Ectodermal cell (in vitro differentiated cells): Measurements from ENCODE around the gene JARID2.

Experiments used
- H3K27ac ChIP-seq: 2 replicates; pipeline ENCODE4 v1.7.0; 2013; ENCODE audit warnings: mild to moderate bottlenecking, low read depth, low read length; ENCODE audit not compliant: insufficient read depth, poor library complexity, severe bottlenecking
- H3K27me3 ChIP-seq: 2 replicates; pipeline ENCODE4 v1.7.0; 2013; ENCODE audit warnings: mild to moderate bottlenecking, low read length; ENCODE audit not compliant: insufficient read depth, control insufficient read depth, poor library complexity, severe bottlenecking
- H3K36me3 ChIP-seq: one replicate; pipeline ENCODE4 v1.7.0; 2013; ENCODE audit warnings: low read length; ENCODE audit not compliant: control insufficient read depth, insufficient read depth
- H3K4me1 ChIP-seq: one replicate; pipeline ENCODE4 v1.7.0; 2013; ENCODE audit warnings: low read length; ENCODE audit not compliant: control insufficient read depth, insufficient read depth
- H3K4me3 ChIP-seq: 2 replicates; pipeline ENCODE4 v1.7.0; 2013; ENCODE audit warnings: low read depth, low read length, control low read depth; ENCODE audit not compliant: insufficient read depth
- H3K9me3 ChIP-seq: 2 replicates; pipeline ENCODE4 v1.7.0; 2013; ENCODE audit warnings: mild to moderate bottlenecking, low read length, moderate library complexity; ENCODE audit not compliant: control insufficient read depth
- WGBS, 2 experiments: methylation state at CpG; one replicate each; pipeline ENCODE4 v1.1.7; 2013; ENCODE audit warnings: missing lambda C conversion rate in 2 of 2; 5-methylcytosine and 5-hydroxymethylcytosine counted together

Gene JARID2

DNA sequence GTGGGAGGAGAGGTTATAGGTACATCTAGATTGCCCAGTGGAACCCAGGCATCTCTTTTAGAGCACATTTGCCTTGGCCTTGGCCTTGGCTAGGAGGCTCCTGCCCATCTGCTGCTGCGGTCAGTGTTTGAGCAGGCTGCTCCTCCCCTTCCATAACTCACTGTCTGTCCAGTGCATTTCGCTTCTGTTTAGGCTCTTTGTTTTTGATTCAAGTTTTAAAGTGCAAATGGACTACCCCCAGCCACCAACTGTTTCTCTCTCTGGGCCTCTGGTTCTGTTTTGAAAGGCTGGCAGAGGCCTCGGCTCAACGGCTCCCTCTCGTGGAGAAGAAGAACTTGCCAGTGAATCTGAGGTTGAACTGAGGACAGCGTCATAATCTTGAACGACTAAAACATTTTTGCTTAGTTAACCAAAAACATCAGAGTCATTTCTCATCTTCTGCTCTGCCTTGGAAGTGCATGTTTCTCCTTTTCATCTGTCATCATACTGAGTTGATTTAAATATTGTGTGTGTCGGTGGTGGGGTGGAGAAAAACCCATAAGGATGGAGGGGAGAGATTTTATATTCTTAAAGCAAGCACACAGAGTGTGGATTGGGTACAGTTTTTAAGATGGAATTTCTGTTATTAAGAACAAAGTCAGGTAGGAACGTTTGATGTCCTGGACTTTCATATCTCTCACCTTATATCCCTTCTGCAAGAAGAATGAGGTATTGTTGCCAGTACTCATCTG is 245.6 kb downstream of the JARID2 start:
- no peak overlapping the region for H3K27ac ChIP-seq
- no peak overlapping the region for H3K4me3 ChIP-seq
- peaks cover 9% of the 10 kb centered on the region for H3K4me1 ChIP-seq
- no peaks in the 10 kb centered on the region for H3K9me3 ChIP-seq
- WGBS, 2 experiments: 25 to 39% methylated on average over 8 to 9 of the region's 9 CpGs
- no peaks in the 10 kb centered on the region for H3K27me3 ChIP-seq
- peaks cover 16% of the 10 kb centered on the region for H3K36me3 ChIP-seq

DNA sequence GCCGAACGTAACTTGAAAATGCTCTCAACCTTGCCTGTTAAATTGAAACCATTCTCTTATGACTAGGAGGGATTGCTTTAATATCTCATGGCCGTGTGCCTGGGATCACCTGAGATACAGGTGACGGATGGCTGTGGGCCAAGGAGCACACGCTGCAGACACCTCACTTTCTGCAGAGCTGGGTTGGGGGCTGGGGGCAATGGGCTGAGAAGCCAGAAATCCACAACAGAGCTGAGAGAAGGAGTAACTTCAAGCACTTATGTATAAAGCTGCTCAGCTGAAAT is 246.1 kb downstream of the JARID2 start:
- H3K27ac ChIP-seq: no peak overlapping the region
- WGBS, 2 experiments: 91 to 93% methylated on average over 5 of the region's 5 CpGs
- peaks cover 19% of the 10 kb centered on the region for H3K36me3 ChIP-seq

GRCh38 chr6:15493437-15494168 is 247.7 kb downstream of the JARID2 start:
- Histone ChIP-seq H3K4me3 (no peak overlapping the region), H3K27me3 (no peaks in the 10 kb centered on the region), H3K36me3 (peaks cover 14% of the 10 kb centered on the region), H3K27ac (no peak overlapping the region), H3K4me1 (peaks cover 11% of the 10 kb centered on the region), H3K9me3 (no peaks in the 10 kb centered on the region)
- WGBS, 2 experiments: 67 to 70% methylated on average over 9 of the region's 9 CpGs

More for the DNA sequence above, 246.1 kb downstream of the JARID2 start:
- H3K27me3 ChIP-seq: no peaks in the 10 kb centered on the region
- no peak overlapping the region for H3K4me3 ChIP-seq
- no peaks in the 10 kb centered on the region for H3K9me3 ChIP-seq
- peaks cover 9% of the 10 kb centered on the region for H3K4me1 ChIP-seq

DNA sequence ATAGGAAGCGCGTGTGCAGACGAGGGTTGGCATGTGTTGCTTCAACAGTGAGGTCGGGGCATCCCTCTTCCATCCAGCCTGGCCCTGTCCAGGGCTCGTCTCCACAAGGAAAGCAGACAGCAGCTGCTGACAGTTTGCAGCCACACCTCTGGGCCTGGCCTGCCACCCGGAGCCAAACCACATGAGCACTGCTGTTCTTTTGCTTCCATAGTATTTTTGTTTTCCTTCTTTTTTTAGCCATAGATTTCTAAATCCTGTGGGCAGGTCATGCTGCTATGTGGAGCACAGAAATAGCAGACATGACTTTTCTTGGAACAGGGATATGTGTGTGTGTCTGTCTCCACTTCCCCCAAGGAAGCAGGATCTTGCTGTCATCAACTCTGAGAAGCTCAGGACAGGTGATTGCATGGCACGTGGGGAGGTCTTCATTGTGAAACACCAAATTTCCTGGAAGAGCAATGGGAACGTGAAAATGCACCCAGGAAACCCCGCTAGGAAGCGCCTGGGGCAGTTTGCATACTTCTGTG is 249.6 kb downstream of the JARID2 start:
- H3K9me3 ChIP-seq: no peaks in the 10 kb centered on the region
- no peak overlapping the region for H3K4me3 ChIP-seq
- H3K36me3 ChIP-seq: peaks cover 9% of the 10 kb centered on the region
- peaks cover 14% of the 10 kb centered on the region for H3K4me1 ChIP-seq
- no peaks in the 10 kb centered on the region for H3K27me3 ChIP-seq
- 94% methylated on average over 10 of the region's 10 CpGs for WGBS, 2 experiments
- H3K27ac ChIP-seq: no peak overlapping the region

- Histone ChIP-seq H3K9me3 (no peaks in the 10 kb centered on the region), H3K4me3 (no peak overlapping the region), H3K4me1 (peaks cover 13% of the 10 kb centered on the region), H3K27me3 (no peaks in the 10 kb centered on the region), H3K27ac (no peak overlapping the region), H3K36me3 (peaks cover 15% of the 10 kb centered on the region)
- WGBS, 2 experiments: 96 to 97% methylated on average over 60 of the region's 60 CpGs
These were observed 250.7 kb downstream of the JARID2 start for GRCh38 chr6:15496345-15497131.

- Histone ChIP-seq H3K27ac (no peak overlapping the region), H3K4me1 (peaks cover 5% of the 10 kb centered on the region), H3K9me3 (no peaks in the 10 kb centered on the region), H3K36me3 (peaks cover 16% of the 10 kb centered on the region), H3K27me3 (no peaks in the 10 kb centered on the region), H3K4me3 (no peak overlapping the region)
- 89 to 90% methylated on average over 12 of the region's 12 CpGs for WGBS, 2 experiments
These were observed 252.8 kb downstream of the JARID2 start for GRCh38 chr6:15498640-15499039.

GRCh38 chr6:15499125-15499524 is 253.3 kb downstream of the JARID2 start:
- Histone ChIP-seq H3K9me3 (no peaks in the 10 kb centered on the region), H3K36me3 (peaks cover 16% of the 10 kb centered on the region), H3K27ac (no peak overlapping the region), H3K4me1 (peaks cover 5% of the 10 kb centered on the region), H3K27me3 (no peaks in the 10 kb centered on the region), H3K4me3 (no peak overlapping the region)
- 95 to 97% methylated on average over 12 of the region's 12 CpGs for WGBS, 2 experiments

DNA sequence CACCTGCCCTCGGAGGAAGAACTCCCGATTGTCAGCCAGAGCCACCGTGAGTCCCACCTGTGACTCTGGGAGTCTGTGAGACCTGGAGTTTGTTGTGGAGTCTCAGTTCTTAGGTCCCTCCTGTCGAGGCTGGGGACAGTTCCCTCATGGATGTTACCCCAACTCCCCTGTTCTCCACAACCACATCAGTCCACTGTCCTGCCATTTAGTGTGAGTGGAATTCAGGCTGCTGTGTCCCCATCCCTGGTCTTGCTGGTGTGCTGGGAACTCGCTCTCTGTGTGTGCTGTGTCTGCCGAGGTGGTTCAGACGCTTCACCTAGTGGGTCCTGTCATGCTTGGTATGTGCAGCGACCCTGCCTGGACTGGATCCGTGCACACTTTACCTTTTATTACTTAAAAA is 253.7 kb downstream of the JARID2 start:
- WGBS, 2 experiments: 96% methylated on average over 9 of the region's 9 CpGs

DNA sequence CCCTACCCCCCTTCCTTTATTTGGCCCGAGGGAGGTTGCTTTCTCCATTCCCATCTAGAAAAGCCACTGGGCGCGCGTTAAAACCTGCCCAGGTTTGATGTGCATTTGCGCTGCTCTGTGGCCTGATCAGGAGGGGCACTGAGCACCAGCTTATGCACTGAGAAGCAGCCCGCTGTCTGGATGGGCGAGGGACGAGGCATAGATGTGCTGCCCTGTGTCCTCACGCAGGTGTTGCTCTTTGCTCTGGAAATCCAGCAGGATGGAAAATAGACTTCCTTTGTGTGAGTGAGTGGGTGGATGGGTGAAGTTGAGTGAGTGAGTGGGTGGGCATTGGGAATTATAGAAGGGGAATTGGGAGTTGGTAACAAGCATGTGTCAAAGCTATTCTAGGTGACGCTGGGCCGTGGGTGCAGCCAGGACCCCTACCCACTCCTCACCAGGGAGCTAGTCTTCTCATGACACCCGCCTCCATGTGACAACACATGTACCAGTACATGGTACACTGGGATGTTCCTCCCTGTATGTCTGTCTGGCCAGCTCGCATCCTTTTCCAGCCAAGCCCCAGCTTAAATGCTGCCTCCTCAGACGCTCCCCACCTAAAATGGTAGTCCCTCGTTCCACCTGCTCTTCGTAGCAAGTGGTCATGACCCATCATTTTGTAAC is 254.3 kb downstream of the JARID2 start:
- Histone ChIP-seq H3K36me3 (peaks cover 16% of the 10 kb centered on the region), H3K27me3 (no peaks in the 10 kb centered on the region), H3K4me3 (no peak overlapping the region), H3K27ac (no peak overlapping the region), H3K4me1 (peaks cover 5% of the 10 kb centered on the region), H3K9me3 (no peaks in the 10 kb centered on the region)
- 94 to 95% methylated on average over 16 of the region's 16 CpGs for WGBS, 2 experiments

More for the DNA sequence above, 253.7 kb downstream of the JARID2 start:
- H3K4me3 ChIP-seq: no peak overlapping the region
- no peaks in the 10 kb centered on the region for H3K9me3 ChIP-seq
- H3K4me1 ChIP-seq: peaks cover 5% of the 10 kb centered on the region
- H3K36me3 ChIP-seq: peaks cover 16% of the 10 kb centered on the region
- no peaks in the 10 kb centered on the region for H3K27me3 ChIP-seq
- no peak overlapping the region for H3K27ac ChIP-seq
